Activated CD4-positive, alpha-beta T cell treated with anti-CD3 and anti-CD28 coated beads, Interleukin-2, amount 10 ng/mL, durations not matched to agents 24 days and 14 days (primary cell): ENCODE data around the gene CUX1. TPM values are rescaled to one million over a fixed set of nuclear protein-coding genes. Genes with fewer than 3 reads are reported as not detected.
"Not testable (repeated sequence)": the region's sequence is repeated elsewhere in the genome, so short reads cannot be mapped to it uniquely, and the experiment has no call there.

Experiments used
- DNase-seq: peaks from one replicate; pipeline ENCODE4 v3.0.0; 2022
- H3K27ac Mint-ChIP-seq: one replicate; pipeline ENCODE4 v1.8.0; 2022; ENCODE audit warnings: mild to moderate bottlenecking, mixed read lengths
- H3K27me3 Mint-ChIP-seq: one replicate; pipeline ENCODE4 v1.8.0; 2022; ENCODE audit warnings: mixed read lengths
- H3K36me3 Mint-ChIP-seq: one replicate; pipeline ENCODE4 v1.8.0; 2022; ENCODE audit warnings: low read depth, mild to moderate bottlenecking, mixed read lengths
- H3K4me1 Mint-ChIP-seq: one replicate; pipeline ENCODE4 v1.8.0; 2021; ENCODE audit warnings: mixed read lengths
- H3K4me3 Mint-ChIP-seq: one replicate; pipeline ENCODE4 v1.8.0; 2022; ENCODE audit warnings: mild to moderate bottlenecking, moderate library complexity, mixed read lengths
- H3K9me3 Mint-ChIP-seq: one replicate; pipeline ENCODE4 v1.8.0; 2021; ENCODE audit warnings: mixed read lengths
- intact Hi-C: fragments of 100-400 bp; cut with micrococcal nuclease; formaldehyde crosslinking; loops from one replicate; pipeline ENCODE4 v1.15.1; 2023
- total RNA-seq: library from RNA; stranded (reverse); gene quantifications from 2 replicates; pipeline ENCODE4 v1.2.3, GENCODE V29; 2022

CUX1 gene
- total RNA-seq, 1 donor from 2014 or later, result 31.5 TPM

- Mint-ChIP-seq H3K4me3 (no peak overlapping the region), H3K27ac (peak overlapping the region; percentile 34), H3K27me3 (no peaks in the 10 kb centered on the region), H3K36me3 (peaks cover 2% of the 10 kb centered on the region), H3K9me3 (no peaks in the 10 kb centered on the region), H3K4me1 (peaks cover 5% of the 10 kb centered on the region)
- DNase-seq, result no peak
- intact Hi-C loops, result no loop called here
Observed at GRCh38 chr7:102030696-102031095, 213.3 kb downstream of the CUX1 start.

DNA sequence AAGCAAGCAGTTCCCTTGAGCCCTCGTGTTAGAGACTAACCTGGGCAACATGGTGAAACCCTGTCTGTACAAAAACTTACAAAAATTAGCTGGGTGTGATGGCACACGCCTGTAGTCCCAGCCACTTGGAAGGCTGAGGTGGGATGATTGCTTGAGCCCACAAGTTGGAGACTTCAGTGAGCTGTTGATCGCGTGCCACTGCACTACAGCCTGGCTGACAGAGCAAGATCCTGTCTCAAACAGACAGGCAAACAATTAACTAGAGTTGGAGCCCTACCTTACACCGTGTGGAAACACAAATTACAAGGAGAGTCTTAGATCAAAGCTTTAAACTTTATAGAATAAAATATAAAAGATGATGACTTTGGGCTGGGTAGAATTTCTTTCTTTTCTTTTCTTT is 219.5 kb downstream of the CUX1 start:
- H3K4me1 Mint-ChIP-seq, result no peaks in the 10 kb centered on the region
- no peaks in the 10 kb centered on the region for H3K27me3 Mint-ChIP-seq
- H3K36me3 Mint-ChIP-seq, result no peaks in the 10 kb centered on the region
- no peak overlapping the region for H3K27ac Mint-ChIP-seq
- intact Hi-C loops, result no loop called here
- no peaks in the 10 kb centered on the region for H3K9me3 Mint-ChIP-seq
- no peak for DNase-seq
- no peak overlapping the region for H3K4me3 Mint-ChIP-seq

- no peaks in the 10 kb centered on the region for H3K9me3 Mint-ChIP-seq
- intact Hi-C loops, result no loop called here
- no peak overlapping the region for H3K27ac Mint-ChIP-seq
- no peaks in the 10 kb centered on the region for H3K27me3 Mint-ChIP-seq
- DNase-seq, result no peak
- H3K4me1 Mint-ChIP-seq, result no peaks in the 10 kb centered on the region
- H3K36me3 Mint-ChIP-seq, result no peaks in the 10 kb centered on the region
- H3K4me3 Mint-ChIP-seq, result no peak overlapping the region
Observed at GRCh38 chr7:102039706-102040105, 222.3 kb downstream of the CUX1 start.

GRCh38 chr7:102040569-102040968 is 223.1 kb downstream of the CUX1 start:
- DNase-seq, result no peak
- H3K4me3 Mint-ChIP-seq, result no peak overlapping the region
- intact Hi-C loops, result no loop called here
- no peaks in the 10 kb centered on the region for H3K27me3 Mint-ChIP-seq
- no peak overlapping the region for H3K27ac Mint-ChIP-seq
- no peaks in the 10 kb centered on the region for H3K36me3 Mint-ChIP-seq
- no peaks in the 10 kb centered on the region for H3K4me1 Mint-ChIP-seq
- H3K9me3 Mint-ChIP-seq, result no peaks in the 10 kb centered on the region

DNA sequence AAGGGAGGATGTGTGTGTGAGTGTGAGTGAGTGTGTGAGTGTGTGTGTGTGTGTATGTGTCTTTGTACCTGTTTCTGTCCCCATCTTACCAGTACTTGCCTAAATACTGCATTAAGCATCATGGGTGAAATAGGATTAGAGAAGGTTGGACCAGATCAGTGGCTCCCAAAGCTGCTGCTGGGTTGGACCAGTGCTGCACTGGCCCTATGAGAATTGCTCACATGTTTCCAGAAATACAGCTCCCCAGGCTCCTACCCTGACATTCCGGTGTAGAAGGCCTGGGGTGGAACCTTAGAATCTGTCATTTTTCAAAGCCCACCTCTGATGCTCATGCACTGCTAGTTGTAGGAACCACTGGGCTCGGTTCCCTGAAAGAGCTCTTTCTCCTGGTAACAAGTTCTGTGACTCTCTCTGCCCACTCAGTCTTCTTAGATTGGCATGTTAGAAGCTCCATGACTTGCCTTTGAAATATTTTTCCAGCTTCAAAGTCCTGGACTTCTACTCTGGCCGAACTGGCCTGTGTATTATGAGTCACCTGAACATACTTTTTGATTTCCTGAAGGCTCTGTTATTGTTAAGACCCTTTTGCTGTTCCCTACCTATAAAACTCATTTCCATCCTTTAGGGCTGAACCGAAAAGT is 224.7 kb downstream of the CUX1 start:
- Mint-ChIP-seq H3K27ac (no peak overlapping the region), H3K9me3 (no peaks in the 10 kb centered on the region), H3K4me3 (no peak overlapping the region), H3K4me1 (no peaks in the 10 kb centered on the region), H3K36me3 (no peaks in the 10 kb centered on the region), H3K27me3 (no peaks in the 10 kb centered on the region)
- intact Hi-C loops, result no loop called here
- DNase-seq, result no peak

DNA sequence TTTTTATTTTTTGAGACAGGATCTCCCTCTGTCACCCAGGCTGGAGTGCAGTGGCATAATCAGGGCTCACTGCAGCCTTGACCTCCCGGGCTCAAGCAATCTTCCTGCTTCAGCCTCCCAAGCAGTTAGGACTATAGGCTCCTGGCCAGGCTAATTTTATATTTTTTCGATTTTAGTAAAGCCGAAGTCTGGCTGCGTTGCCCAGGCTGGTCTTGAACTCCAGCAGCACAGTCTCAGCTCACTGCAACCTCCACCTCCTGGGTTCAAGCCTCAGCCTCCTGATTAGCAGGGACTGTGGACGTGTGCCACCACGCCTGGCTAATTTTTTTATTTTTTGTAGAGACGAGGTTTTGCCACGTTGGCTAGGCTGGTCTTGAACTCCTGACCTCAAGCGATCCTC is 225.4 kb downstream of the CUX1 start:
- H3K36me3 Mint-ChIP-seq, DNase-seq, H3K4me3 Mint-ChIP-seq, intact Hi-C loops, H3K4me1 Mint-ChIP-seq, H3K27ac Mint-ChIP-seq, H3K27me3 Mint-ChIP-seq, H3K9me3 Mint-ChIP-seq: not testable (repeated sequence)

DNA sequence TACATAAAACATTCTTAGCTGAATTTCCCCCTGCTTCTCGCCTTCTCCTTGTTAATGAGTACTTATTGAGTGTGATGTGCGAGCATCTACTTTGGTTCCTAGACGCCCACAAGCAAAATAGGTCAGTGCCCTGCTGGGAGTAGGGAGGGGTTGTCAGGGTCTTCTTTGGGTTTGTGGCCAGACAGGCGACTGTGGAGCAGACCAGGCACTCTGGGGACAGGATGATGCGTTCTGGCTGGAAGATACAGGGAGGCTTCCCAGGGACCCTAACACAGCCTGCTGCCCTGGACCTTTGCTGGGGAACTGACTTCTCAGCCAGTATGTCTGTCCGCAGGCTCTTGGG is 227.2 kb downstream of the CUX1 start:
- Mint-ChIP-seq H3K4me3 (no peak overlapping the region), H3K4me1 (no peaks in the 10 kb centered on the region), H3K27me3 (no peaks in the 10 kb centered on the region), H3K36me3 (no peaks in the 10 kb centered on the region), H3K9me3 (no peaks in the 10 kb centered on the region), H3K27ac (no peak overlapping the region)
- intact Hi-C loops, result no loop called here
- no peak for DNase-seq

DNA sequence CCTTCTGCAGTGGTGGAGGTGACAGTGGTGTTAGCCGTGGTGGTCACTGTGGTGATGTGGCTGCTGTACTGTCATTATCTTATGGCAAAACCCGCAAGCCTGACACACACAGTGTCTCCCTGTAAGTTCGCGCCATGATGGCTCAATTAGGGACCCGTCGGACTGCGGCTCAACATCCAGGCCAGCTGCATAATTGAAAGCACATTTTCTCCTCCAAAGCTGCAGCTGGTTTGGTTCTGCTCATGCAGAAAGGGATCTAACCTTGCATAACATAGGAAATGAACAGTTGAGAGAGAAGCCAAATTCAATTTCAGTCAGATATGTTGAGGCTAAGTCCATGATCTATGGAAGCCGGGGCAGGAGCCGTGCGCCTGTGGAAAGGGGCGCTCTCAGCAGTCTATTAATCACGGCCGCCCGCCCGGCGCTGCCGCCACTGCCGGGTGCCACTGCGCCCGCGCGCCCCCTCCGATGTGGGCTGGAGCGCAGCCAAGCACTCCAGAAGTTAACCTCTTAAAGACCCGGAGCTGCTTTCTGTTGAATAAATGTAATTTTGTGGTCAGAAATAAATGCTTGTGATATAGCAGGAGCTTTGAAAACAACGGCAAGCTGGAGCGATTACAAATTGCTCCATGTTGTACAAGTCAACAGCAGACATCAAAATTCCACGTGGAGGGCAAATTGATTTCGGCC is 227.7 kb downstream of the CUX1 start:
- H3K36me3 Mint-ChIP-seq, result no peaks in the 10 kb centered on the region
- DNase-seq, result no peak
- H3K4me1 Mint-ChIP-seq, result no peaks in the 10 kb centered on the region
- intact Hi-C loops, result no loop called here
- no peaks in the 10 kb centered on the region for H3K27me3 Mint-ChIP-seq
- no peaks in the 10 kb centered on the region for H3K9me3 Mint-ChIP-seq
- no peak overlapping the region for H3K4me3 Mint-ChIP-seq
- H3K27ac Mint-ChIP-seq, result no peak overlapping the region

DNA sequence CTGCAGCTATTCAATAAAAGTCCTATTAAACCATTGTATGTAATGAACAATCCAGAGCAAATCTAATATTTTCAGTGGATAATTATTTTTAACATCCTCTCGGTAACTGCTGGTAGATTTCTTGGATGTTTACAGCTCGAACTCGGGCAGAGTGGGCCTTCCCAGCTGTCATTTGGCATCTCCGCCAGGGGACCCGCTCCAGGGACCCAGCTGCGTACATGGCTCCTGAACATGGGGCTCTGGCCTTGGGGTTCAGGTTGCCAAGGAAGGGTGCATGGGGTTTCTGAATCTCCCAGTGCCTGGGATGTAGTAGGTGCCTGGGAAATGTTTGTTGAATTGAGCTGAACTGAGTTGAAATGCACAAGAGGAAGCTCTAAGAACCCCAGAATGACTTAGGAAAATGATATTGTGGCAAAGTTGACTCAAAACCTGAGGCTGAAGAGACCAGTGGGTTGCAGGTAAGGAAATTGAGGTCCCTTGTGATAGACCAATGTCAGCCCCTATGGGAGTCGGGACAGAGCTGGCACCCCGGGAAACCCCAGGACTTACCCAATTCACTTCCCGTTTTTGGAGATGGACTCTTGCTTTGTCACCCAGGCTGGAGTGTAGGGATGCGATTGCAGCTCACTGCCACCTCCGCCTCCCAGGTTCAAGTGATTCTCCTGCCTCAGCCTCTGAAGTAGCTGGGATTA is 228.4 kb downstream of the CUX1 start:
- Mint-ChIP-seq H3K9me3 (no peaks in the 10 kb centered on the region), H3K36me3 (no peaks in the 10 kb centered on the region), H3K4me3 (no peak overlapping the region), H3K27ac (no peak overlapping the region), H3K4me1 (no peaks in the 10 kb centered on the region), H3K27me3 (no peaks in the 10 kb centered on the region)
- intact Hi-C loops, result no loop called here
- no peak for DNase-seq

DNA sequence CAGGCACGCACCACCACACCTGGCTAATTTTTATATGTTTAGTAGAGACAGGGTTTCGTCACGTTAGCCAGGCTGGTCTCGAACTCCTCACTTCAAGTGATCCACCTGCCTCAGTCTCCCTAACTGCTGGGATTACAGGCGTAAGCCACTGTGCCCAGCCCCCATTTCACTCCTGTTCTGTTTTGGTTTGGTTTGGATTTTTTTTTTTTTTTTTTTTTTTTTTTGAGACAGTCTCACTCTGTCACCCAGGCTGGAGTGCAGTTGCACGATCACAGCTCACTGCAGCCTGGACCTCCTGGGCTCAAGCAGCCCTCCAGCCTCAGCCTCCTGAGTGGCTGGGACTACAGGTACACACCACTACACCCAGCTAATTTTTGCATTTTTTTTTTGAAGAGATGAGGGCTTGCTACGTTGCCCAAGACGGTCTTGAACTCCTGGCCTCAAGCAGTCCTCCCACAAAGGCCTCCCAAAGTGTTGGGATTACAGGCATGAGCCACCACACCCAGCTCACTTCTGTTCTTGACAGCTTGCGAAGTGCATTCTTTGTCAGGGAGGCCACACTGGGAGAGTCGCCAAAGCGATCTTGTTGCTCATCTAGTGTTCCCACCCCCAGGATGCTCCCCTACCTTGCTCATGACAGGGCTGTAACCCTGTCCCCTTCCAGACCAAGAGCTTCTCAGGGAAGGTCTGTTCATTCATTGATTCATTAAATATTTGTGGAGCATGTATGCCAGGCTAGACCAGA is 229.1 kb downstream of the CUX1 start:
- Mint-ChIP-seq H3K4me1 (no peaks in the 10 kb centered on the region), H3K36me3 (no peaks in the 10 kb centered on the region), H3K9me3 (no peaks in the 10 kb centered on the region), H3K27ac (no peak overlapping the region), H3K4me3 (no peak overlapping the region), H3K27me3 (no peaks in the 10 kb centered on the region)
- DNase-seq, result no peak
- intact Hi-C loops, result no loop called here

DNA sequence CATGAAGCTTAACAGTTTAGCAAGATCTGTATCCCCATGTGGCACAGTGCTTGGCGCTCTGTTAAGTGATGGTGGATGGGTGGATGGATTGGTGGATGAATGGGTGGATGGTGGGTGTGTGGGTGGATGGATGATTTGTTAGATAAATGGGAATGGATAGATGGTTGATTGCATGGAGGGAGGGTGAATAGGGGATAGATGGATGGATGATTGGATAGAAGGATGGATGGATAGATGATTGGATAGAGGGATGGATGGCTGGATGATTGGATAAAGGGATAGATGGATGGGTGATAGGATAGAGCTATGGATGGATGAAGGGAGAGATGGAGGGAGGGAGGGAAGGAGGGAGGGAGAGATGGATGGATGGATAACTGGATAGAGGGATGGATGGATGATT is 229.7 kb downstream of the CUX1 start:
- no peaks in the 10 kb centered on the region for H3K36me3 Mint-ChIP-seq
- intact Hi-C loops, result no loop called here
- H3K9me3 Mint-ChIP-seq, result no peaks in the 10 kb centered on the region
- DNase-seq, result no peak
- H3K27ac Mint-ChIP-seq, result no peak overlapping the region
- H3K4me3 Mint-ChIP-seq, result no peak overlapping the region
- H3K27me3 Mint-ChIP-seq, result no peaks in the 10 kb centered on the region
- no peaks in the 10 kb centered on the region for H3K4me1 Mint-ChIP-seq

GRCh38 chr7:102049765-102050164 is 232.3 kb downstream of the CUX1 start:
- Mint-ChIP-seq H3K4me1 (no peaks in the 10 kb centered on the region), H3K4me3 (no peak overlapping the region), H3K9me3 (peaks cover 4% of the 10 kb centered on the region), H3K36me3 (no peaks in the 10 kb centered on the region), H3K27ac (peak overlapping the region; percentile 17), H3K27me3 (no peaks in the 10 kb centered on the region)
- DNase-seq, result no peak
- intact Hi-C loops, result no loop called here

- Mint-ChIP-seq H3K27me3 (no peaks in the 10 kb centered on the region), H3K9me3 (peaks cover 4% of the 10 kb centered on the region), H3K27ac (no peak overlapping the region), H3K36me3 (no peaks in the 10 kb centered on the region), H3K4me3 (no peak overlapping the region), H3K4me1 (no peaks in the 10 kb centered on the region)
- intact Hi-C loops, result no loop called here
- DNase-seq, result no peak
Observed at GRCh38 chr7:102050864-102051460, 233.5 kb downstream of the CUX1 start.

DNA sequence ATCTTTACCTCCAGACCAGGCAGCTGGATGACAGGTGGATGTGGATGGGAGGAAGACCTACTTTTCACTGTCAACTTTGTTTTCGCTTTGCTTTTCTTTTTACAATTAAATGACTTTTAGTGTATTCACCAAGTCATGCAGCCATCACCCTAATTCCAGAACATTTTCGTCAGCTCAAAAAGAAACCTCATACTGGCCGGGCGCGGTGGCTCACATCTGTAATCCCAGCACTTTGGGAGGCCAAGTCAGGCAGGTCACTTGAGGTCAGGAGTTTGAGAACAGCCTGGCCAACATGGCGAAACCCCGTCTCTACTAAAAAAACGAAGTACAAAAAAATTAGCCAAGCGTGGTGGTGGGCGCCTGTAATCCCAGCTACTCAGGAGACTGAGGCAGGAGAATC is 234.3 kb downstream of the CUX1 start:
- DNase-seq, H3K27me3 Mint-ChIP-seq, H3K36me3 Mint-ChIP-seq, H3K4me3 Mint-ChIP-seq, H3K27ac Mint-ChIP-seq, intact Hi-C loops, H3K4me1 Mint-ChIP-seq, H3K9me3 Mint-ChIP-seq: not testable (repeated sequence)
